OCI-LY3 (cell line): ENCODE results near the gene PRSS36.

ENCODE experiments used
- H2AFZ ChIP-seq: fragments of 200-600, 300-600 bp; shearing (Covaris generic); 2 replicates; pipeline ENCODE4 v1.6.0; 2014; ENCODE audit warnings: antibody characterized with exemption, low read depth, low read length
- H3K27ac ChIP-seq: fragments of 200-600, 300-600 bp; sonication (generic); 2 replicates; pipeline ENCODE4 v1.5.1; 2014; ENCODE audit warnings: mild to moderate bottlenecking, low read length, moderate library complexity, mixed read lengths
- H3K27me3 ChIP-seq: fragments of 200-600, 300-600 bp; sonication (generic); 2 replicates; pipeline ENCODE4 v1.6.1; 2014; ENCODE audit warnings: low read depth, low read length, mixed read lengths
- H3K36me3 ChIP-seq: fragments of 200-600, 300-600 bp; sonication (generic); replicated peaks from 2 replicates; pipeline ENCODE3; 2014; ENCODE audit warnings: low read depth, low read length, mixed read lengths
- H3K4me1 ChIP-seq: fragments of 300-600, 200-600 bp; sonication (generic); 2 replicates; pipeline ENCODE4 v1.6.1; 2014; ENCODE audit warnings: low read length, mixed read lengths
- H3K4me2 ChIP-seq: fragments of 200-600, 300-600 bp; sonication (generic); 2 replicates; pipeline ENCODE4 v1.6.1; 2014; ENCODE audit warnings: low read length, mixed read lengths
- H3K4me3 ChIP-seq: fragments of 300-600, 200-600 bp; sonication (generic); 2 replicates; pipeline ENCODE4 v1.5.1; 2014; ENCODE audit warnings: antibody characterized with exemption, mild to moderate bottlenecking, low read length, moderate library complexity
- H3K79me2 ChIP-seq: fragments of 300-600, 200-600 bp; shearing (Covaris generic); 2 replicates; pipeline ENCODE4 v1.6.1; 2014; ENCODE audit warnings: mild to moderate bottlenecking, low read length, mixed read lengths
- H3K9ac ChIP-seq: fragments of 300-600, 200-600 bp; shearing (Covaris generic); 2 replicates; pipeline ENCODE4 v1.6.0; 2014; ENCODE audit warnings: mild to moderate bottlenecking, low read length, moderate library complexity
- H3K9me3 ChIP-seq: fragments of 200-600, 300-600 bp; shearing (Covaris generic); 2 replicates; pipeline ENCODE4 v1.6.1; 2014; ENCODE audit warnings: low read length, mixed read lengths; ENCODE audit not compliant: insufficient read depth
- H4K20me1 ChIP-seq: fragments of 200-600, 300-600 bp; sonication (generic); 2 replicates; pipeline ENCODE4 v1.6.1; 2016; ENCODE audit warnings: low read length, mixed read lengths; ENCODE audit not compliant: insufficient read depth
- EZH2phosphoT487 ChIP-seq: fragments of 200-600 bp; shearing (Covaris generic); IDR thresholded peaks from 2 replicates; pipeline ENCODE4 v1.6.1; 2018; ENCODE audit warnings: antibody characterized with exemption, mixed run types, low read depth
- TF ChIP-seq, protein P1 (sequence below): fragments of 200-600, 300-600 bp; sonication (generic); IDR thresholded peaks from 2 replicates; pipeline ENCODE4 v1.5.1; 2014; ENCODE audit warnings: antibody characterized with exemption, low read length, low read depth

The PRSS36 gene

DNA sequence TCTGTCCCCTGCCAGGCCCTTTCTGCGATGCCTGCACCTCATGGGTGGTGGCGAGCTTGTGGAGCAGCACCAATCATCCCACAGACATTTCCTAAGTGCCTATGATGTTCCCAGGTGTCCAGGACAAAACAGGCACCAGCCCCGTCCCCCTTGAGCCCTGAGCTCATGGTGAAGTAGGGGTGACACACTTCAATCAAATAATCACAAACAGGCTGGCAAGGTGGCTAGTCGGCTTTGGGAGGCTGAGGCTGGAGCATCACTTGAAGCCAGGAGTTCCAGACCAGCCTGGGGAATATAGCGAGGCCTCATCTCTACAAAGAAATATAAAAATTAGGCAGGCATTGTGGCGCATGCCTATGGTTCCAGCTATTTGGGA, 13.6 kb downstream of the PRSS36 start:
- Histone ChIP-seq H3K9ac (no peak overlapping the region), H3K27ac (no peak overlapping the region), H3K36me3 (no peaks in the 10 kb centered on the region), H2AFZ (no peak overlapping the region), H3K27me3 (no peaks in the 10 kb centered on the region), H3K9me3 (no peaks in the 10 kb centered on the region), H4K20me1 (no peaks in the 10 kb centered on the region), H3K4me3 (no peak overlapping the region), H3K4me2 (no peak overlapping the region), H3K4me1 (no peaks in the 10 kb centered on the region), H3K79me2 (no peaks in the 10 kb centered on the region)
- TF ChIP-seq, protein P1, sequence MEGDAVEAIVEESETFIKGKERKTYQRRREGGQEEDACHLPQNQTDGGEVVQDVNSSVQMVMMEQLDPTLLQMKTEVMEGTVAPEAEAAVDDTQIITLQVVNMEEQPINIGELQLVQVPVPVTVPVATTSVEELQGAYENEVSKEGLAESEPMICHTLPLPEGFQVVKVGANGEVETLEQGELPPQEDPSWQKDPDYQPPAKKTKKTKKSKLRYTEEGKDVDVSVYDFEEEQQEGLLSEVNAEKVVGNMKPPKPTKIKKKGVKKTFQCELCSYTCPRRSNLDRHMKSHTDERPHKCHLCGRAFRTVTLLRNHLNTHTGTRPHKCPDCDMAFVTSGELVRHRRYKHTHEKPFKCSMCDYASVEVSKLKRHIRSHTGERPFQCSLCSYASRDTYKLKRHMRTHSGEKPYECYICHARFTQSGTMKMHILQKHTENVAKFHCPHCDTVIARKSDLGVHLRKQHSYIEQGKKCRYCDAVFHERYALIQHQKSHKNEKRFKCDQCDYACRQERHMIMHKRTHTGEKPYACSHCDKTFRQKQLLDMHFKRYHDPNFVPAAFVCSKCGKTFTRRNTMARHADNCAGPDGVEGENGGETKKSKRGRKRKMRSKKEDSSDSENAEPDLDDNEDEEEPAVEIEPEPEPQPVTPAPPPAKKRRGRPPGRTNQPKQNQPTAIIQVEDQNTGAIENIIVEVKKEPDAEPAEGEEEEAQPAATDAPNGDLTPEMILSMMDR = no peak
- TF ChIP-seq EZH2phosphoT487 = no peak

DNA sequence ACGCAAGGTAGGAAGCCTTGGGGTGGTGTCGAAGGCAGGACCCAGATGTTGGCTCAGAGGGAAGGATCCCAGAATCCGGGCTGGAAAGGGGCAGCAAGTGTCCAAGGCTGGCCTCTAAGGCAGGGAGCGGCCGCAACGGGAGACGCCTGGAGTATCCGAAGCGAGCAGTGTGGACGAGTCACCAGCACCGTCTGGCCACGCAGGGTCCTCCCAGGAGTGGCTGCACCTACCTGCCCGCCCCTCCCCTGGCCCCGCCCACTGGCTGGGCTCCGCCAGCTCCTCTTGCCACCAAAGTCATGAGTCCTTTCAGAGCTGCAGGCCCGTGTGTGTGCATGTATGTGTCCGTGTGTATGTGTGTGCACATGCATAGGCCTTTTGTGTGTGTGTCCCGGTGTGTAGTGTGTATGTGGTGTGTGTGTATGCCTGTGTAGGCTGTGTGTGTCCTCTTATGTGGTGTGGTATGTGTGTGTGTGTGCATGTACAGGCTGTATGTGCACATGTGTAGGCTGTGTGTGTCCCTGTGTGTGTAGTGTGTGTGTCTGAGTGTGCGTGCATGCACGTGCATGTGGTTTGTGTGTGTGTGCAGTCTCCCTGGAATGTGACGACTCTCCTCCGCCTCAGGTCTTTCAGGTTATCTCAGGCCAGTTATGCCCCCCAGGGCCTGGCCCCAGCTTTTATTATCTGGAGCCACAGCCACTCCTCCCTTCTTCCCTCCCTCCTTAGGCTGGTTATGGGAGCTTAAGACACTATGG, 14.2 kb downstream of the PRSS36 start, which contains the start of gene PRSS8:
Gene PRSS8, minus strand, starts transcription at position 193 of the 752 bp plus-strand sequence. CDS start 229 bp downstream, outside the sequence.
- Histone ChIP-seq H3K9me3 (no peaks in the 10 kb centered on the region), H3K36me3 (no peaks in the 10 kb centered on the region), H3K4me3 (no peak within 1 kb of the TSS), H2AFZ (no peak within 1 kb of the TSS), H3K4me1 (no peaks in the 10 kb centered on the region), H3K4me2 (no peak within 1 kb of the TSS), H3K27me3 (no peaks in the 10 kb centered on the region), H3K27ac (no peak within 1 kb of the TSS), H3K9ac (no peak within 1 kb of the TSS), H4K20me1 (no peaks in the 10 kb centered on the region), H3K79me2 (no peaks in the 10 kb centered on the region)
- TF ChIP-seq, protein P1 = no peak
- no peak for TF ChIP-seq EZH2phosphoT487

DNA sequence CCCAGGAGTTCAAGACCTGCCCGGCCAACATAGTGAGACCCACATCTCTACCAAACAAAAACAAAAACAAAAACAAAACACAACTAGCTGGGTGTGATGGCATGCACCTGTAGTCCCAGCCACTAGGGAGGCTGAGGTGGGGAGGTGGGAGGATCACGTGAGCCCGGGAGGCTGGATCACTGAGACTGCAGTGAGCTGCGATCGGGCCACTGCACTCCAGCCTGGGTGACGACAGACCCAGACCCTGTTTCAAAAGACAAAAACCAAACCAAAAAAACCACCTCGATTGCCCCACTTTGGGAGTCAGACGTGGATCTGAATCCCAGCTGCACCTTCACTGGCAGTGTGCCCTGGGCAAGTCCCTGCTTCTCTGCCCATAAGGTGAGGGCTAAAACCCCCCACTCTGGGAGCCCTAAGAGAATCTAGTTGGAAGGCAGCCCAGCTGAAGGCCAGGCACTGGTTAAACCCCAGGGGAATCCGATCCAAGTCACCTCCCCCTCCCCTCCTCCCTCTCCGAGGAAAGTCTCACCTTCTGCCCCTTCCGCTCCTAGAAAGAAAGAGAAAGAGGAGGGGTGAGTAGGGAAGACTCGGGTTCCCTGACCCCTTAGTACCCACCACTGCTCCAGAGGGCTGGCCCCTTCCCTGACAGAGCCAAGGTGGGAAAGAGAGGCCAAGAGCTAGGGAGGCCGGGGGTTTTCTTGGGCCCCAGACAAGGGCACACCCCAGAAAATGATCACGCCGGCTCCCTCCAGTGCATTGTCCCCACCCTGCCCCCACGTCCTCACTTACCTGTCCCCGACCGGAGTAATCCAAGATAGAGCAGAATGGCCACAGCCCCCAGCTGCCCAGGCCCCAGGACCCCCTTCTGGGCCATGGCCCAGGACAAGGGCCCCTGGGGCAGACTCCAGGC, 15.0 kb downstream of the PRSS36 start:
- Histone ChIP-seq H3K27ac (no peak overlapping the region), H3K27me3 (no peaks in the 10 kb centered on the region), H3K4me1 (no peaks in the 10 kb centered on the region)

More for the DNA sequence above, 15.0 kb downstream of the PRSS36 start:
- Histone ChIP-seq H3K9me3 (no peaks in the 10 kb centered on the region), H3K9ac (no peak overlapping the region), H3K36me3 (no peaks in the 10 kb centered on the region), H4K20me1 (no peaks in the 10 kb centered on the region), H2AFZ (no peak overlapping the region), H3K4me2 (no peak overlapping the region), H3K79me2 (no peaks in the 10 kb centered on the region), H3K4me3 (no peak overlapping the region)
- TF ChIP-seq, protein P1 = no peak
- no peak for TF ChIP-seq EZH2phosphoT487
